GM19238 (cell line): ENCODE data around the gene SGMS2.
"Not testable (repeated sequence)": the region's sequence is repeated elsewhere in the genome, so short reads cannot be mapped to it uniquely, and the experiment has no call there.

Experiments used
- DNase-seq: peaks from one replicate; pipeline ENCODE4 v3.0.0; 2011; ENCODE audit warnings: low spot score; ENCODE audit not compliant: insufficient read length

The SGMS2 gene

DNA sequence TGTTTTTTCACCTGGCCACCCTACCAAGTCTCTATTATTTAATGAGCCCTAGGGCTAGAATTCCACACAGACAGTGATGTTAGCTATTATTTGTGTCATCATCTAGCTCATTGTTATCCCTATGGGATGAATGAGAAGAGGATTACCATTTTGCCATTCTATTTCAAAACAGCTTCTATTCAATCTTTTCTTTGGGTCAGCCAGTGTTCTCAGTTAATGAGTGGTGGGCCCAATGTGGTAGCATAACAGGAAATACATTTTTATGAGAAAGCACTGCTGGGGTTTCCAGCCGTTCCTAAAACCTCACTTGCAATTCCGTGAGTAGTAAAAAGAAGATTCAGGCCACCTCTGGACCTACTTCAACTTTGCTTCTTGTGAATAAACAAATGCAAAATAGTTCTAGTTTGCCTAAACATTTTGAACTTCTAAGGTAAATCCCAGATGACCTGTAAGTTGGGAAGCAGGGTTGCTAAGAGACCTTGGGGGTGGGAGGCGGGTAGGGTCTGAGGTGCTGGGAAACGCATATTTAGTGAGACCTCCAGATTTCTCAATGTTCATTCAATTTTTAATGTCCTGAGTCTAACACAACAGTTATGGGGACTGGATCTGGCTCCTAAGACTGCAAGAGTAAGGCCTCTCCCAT lies 81.8 kb downstream of the SGMS2 start:
- DNase-seq: no peak

DNA sequence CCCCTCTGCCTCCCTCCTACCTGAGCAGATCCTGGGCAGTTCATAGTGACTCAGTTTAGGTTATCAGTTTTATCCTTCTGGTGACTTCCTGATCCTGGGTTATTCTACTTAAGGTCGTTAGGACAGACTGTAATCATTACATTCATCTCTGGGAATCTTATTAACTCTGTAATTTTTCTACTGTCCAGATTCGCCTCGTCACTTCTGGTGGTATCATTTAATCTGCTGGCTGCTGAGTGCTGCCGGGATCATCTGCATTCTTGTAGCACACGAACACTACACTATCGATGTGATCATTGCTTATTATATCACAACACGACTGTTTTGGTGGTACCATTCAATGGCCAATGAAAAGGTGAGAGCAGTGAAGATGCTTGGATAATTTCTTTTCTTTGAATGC lies 83.6 kb downstream of the SGMS2 start:
- no peak for DNase-seq

DNA sequence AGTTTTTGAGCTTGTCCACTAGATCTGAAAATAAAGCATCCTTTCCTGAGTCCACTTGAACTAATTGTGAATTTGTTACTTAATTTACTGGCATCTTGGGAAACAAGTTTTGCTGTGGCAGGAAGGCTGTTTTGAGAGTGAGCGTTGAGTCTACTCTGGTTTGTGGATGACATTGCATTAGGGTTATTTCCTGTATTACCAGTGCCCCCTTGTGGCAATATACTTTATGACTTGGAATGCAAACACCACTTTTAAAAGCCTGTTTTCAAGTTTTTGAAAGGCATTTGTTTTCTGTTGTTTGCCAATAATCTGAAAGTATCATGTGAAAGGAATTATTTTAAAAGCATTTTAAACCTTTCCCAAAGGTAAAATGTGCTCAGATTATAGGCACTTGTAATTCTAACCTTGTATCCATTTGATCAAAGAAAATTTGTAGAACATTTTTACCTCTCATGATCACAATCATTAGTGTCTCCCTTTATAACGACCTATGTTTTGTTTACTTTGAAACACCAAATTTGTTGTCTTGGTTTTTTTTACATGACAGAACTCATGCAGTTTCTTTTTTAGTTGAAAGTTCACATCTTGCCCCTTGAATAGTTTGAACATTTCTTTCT lies 88.7 kb downstream of the SGMS2 start:
- no peak for DNase-seq

DNA sequence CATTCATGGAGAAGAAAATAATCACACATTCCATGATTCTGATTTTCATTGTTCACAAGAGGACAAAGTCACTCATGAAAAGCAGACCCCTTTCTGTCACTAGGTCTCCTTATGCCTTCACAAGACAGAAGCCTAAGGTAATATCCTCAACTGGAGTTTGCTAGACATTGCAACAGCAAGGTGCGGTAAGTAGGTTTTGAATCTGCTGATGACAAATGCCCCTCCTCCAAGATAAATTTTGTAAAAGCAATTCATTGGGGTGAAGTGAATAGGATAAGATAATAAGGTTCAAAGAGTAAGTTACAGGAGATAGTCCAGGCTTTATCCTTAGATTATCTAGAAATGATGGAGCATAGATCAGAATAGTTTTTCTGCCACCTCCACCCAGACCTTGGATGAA lies 90.5 kb downstream of the SGMS2 start:
- no peak for DNase-seq

DNA sequence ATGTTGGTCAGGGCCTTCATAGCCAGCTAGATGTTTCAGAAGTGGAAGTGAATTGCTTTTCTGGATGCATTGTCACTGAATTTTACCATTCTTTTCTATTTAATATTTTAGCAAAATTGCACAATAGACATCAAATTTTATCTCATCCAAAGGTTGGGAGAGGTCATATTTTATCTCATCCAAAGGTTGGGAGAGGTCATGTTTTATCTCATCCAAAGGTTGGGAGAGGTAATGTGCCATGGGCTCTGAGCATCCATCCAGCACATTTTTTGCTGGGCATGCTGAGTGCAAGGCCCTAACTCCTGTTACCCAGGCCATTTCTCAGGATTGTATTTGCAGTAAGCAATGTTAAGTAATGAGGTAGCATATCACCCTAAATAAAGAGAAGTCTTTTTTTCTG lies 91.9 kb downstream of the SGMS2 start:
- no peak for DNase-seq

DNA sequence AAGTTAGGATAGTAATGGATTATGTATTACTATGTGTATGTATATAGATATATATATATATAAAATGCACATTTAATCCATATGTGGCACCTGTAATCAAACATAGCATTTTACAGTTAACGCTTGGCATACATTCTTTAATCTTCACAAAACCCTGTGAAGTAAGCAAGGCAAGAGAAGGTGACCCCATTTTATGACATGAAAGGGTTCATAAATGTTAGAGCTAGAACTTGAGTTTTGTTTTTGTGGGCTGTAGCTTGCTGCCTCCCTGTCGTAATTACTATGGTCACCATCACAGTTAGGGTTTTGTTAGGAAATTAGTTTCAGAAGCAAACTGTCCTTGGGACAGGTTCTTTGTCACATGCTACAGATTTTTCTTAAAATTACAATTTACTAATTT lies 92.8 kb downstream of the SGMS2 start:
- no peak for DNase-seq

DNA sequence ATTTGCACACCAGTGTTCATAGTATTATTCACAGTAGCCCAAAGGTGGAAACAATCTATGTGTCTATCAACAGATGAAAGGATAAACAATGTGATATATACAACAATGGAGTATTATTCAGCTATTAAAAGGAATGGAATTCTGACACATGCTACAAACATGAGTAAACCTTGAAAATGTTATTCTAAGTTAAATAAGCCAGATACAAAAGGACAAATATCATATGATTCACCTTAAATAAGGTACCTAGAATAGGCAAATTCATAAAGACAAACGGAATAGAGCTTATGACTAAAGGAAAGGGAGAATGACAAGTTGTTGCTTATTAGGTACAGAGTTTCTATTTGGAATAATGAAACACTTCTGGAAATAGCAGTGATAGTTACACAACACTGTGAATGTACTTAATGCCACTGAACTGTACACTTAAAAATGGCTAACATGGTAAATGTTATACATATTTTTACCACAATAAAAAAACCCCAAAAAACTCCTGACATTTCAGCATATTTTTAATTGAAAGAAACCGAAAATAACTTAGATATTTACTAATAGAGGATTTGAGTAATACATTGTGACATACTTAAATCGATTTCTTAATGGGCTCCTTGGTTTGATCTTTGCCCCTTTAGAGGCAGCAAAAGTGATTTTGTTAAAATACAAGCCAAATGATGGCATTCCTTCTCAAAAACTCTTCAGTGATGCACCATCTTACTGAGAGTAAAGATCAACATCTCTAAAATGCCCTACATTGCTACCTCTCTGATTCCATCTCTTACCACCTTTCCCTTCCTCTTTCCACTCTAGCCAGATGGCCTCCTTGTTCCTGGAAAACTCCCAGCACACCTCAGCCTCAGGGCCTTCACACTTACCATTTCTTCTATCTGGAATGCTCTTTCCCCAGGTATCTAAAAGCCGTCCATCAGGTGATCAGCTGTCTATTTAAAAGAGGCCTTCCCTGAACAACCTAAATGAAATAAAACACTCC lies 98.0 kb downstream of the SGMS2 start:
- DNase-seq: no peak

DNA sequence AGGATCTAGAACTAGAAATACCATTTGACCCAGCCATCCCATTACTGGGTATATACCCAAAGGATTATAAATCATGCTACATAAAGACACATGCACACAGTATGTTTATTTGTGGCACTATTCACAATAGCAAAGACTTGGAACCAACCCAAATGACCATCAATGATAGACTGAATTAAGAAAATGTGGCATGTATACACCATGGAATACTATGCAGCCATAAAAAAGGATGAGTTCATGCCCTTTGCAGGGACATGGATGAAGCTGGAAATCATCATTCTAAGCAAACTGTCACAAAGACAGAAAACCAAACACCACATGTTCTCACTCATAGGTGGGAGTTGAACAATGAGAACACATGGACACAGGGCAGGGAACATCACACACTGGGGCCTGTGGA lies 101.0 kb downstream of the SGMS2 start:
- DNase-seq: not testable (repeated sequence)

DNA sequence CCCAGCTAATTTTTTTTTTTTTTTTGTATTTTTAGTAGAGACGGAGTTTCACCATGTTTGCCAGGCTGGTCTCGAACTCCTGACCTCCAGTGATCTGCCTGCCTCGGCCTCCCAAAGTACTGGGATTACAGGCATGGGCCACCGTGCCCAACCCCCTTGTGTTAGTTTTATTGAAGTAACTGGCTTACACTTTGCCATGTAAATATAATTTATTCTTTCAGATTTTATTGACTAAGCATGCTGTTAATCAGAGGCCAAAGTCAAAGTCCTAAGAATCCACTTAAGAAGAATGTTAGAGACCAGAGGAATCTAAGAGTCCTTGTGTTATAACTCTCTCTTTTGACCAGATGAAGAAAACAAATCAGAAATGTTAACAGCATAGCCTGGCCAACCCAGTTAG lies 102.1 kb downstream of the SGMS2 start:
- DNase-seq: not testable (repeated sequence)

DNA sequence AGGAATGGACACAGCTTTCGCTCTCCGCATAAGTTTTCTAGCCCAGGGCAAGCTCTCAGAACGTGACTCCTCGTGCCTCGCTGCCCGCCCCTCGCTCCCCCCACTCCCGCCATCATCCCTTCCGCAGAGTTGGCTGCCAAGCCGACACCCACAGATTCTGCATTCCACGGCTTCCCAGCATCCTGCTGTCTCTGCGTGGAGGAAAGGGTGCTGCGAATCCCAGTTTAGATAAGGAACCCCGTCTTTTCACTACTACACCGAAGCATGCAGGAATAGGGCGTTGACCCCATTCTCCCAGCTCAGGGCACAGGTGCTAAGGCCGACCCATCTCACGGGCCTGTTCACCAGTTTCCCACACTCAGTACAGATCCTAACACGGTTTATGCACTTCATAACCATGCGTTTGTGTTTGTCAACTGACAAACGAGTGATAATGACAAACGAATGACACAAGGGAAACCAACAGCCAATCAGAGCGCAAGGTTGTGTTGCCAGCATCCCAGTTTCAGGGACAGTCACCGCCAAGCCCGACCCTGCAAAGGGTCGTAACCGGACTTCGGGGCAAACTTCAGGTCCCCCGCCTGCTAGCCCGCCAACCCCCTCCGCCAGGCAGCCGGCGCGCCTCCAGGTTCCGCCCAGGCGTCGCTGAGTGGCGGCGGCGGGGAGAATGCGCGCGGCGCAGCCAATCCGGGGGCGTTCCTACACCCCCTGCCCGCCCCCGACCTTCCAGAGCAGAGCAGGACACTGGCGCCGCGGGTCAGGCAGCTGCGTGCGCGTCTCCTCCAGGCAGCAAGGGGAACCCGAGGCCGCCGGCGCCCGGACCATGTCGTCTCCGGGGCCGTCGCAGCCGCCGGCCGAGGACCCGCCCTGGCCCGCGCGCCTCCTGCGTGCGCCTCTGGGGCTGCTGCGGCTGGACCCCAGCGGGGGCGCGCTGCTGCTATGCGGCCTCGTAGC lies 106.4 kb downstream of the SGMS2 start, which contains the start of gene CYP2U1:
Gene CYP2U1, plus strand, starts transcription at position 729 of the 954 bp plus-strand sequence. Its CDS starts 95 bp downstream, at position 824.
- peak; percentile 77 for DNase-seq

DNA sequence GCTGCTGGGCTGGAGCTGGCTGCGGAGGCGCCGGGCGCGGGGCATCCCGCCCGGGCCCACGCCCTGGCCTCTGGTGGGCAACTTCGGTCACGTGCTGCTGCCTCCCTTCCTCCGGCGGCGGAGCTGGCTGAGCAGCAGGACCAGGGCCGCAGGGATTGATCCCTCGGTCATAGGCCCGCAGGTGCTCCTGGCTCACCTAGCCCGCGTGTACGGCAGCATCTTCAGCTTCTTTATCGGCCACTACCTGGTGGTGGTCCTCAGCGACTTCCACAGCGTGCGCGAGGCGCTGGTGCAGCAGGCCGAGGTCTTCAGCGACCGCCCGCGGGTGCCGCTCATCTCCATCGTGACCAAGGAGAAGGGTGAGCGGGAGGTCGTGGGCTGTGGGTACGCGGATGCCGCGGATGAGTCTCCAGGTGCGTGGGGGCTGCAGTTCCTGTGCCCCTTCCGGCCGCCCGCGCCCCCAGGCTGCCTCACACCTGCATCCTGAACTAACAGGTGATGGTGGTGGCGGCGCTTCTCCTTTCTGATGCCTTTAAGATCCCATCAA lies 107.1 kb downstream of the SGMS2 start:
- no peak for DNase-seq

DNA sequence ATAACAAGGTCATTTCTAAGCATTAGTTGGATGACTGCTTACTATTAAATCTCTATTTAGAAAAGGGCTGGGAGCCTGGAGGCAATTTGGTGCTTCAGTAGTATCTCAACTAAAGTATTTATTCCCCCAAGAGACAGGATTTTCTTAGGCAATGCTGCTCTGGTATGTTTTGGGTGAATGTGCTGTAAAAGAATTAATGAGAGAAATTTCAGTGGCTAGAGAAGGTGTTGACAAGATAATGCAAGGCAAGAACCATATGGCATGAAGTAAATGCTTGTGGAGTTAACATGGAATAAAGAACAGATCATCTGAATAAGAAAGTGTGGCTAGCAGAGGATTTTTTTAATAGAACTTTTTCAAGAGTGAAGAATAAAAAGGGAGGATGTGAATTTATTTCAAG lies 110.5 kb downstream of the SGMS2 start:
- no peak for DNase-seq

DNA sequence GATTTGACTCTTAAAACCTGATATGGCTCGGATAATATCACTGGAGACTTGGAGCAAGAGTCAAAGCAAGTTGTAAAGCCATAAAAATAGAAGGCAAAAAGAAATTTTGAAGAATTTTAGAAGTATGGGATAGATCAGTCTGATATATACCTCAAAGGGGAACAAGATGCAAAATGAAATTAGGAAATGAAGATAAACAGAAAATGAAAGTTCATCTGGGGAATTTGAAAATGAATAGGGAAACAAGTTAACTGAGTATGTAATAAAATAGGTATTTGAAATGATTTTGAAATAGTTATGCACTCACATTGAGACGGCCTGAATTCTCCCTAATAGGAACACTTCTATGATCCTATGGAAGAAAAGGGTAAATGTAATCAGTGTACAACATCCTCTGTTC lies 112.3 kb downstream of the SGMS2 start:
- no peak for DNase-seq

DNA sequence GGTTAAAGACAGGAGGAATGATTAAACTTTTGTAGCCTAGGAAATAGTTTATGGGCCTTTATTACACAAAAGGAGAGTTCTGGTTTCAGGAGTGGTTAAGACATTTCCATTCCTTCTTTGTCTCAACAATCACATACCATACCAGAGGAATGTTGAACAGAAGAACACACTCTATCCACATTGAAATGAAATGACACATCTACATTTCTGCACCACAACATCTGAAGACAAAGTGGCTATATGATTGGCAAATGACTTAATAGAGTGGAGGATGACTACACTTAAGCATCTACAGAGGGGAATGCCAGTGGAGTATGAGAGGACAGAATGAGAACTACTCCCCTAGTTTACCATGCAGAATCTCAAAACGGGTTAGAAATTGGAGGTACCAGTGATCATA lies 114.6 kb downstream of the SGMS2 start:
- DNase-seq: no peak

DNA sequence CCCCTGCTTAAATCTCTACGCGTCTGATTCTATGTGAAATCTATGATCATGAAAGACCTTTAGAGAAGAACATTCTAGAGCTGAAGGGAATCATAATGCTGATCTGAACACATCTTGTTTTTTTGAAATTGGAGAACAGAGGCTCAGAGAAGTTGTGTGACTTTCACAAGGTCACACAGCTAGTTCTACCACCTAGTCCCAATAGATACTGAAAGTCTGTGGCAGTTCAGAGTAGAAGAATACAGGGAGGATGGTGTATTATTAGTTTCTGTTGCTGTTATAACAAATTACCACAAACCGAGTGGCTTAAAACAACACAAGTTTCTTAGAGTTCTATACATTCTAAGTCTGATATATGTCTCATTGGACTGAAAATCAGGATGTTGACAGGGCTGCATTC lies 121.1 kb downstream of the SGMS2 start:
- no peak for DNase-seq

DNA sequence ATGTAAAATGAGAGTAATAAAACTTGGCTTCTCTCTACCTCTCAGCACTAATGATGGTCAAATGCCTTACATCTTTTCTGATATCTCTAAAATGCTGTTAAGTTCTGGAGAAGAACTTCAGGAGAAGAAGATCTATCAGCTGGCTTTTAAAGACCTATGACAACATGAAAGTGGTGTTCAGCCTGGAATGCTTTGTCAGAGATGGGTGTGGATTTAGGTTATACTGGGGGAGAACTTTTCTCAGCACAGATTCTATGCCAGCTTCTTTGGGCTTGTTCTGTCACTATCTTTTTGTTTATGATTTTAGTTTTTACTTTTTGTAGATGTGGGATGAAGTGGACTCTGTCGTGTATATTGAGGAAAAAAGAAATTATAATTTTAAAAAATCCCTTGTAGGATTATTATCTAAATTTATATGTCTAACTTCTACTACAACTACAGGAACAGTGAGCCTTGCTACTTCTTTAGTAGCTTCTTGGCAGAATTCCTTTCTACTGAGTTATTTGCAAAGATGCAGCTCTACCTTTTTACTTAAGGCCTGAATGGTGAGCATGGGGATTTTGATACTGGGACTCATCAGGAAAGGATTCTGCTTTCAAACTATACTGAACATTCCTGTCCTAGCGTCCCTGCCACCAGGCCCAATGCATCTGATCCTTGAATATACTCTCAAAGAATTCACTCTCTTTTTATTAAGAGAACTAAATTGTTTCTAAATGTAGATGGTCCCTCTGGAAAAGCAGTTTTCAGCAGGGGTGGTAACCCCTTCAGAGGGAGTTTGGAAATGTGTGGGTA lies 126.2 kb downstream of the SGMS2 start:
- DNase-seq: no peak

DNA sequence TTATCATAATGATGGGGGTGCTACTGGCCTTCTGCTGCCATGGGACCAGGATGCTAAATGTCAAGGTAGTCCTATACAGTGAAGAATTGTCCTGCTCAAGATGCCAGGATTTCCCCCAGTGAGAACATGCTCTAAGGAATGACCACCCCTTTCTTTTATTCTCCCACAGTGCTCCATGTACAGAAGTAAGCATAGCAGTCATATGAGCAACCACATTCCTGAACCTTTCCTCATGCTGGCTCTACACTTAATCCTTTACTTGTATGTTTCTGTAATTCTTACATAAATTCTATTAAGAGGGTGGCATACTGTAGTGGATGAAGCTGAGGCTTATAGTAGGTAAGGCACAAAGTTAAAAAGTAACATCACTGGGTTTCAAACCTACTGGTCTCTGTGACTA lies 126.8 kb downstream of the SGMS2 start:
- no peak for DNase-seq

DNA sequence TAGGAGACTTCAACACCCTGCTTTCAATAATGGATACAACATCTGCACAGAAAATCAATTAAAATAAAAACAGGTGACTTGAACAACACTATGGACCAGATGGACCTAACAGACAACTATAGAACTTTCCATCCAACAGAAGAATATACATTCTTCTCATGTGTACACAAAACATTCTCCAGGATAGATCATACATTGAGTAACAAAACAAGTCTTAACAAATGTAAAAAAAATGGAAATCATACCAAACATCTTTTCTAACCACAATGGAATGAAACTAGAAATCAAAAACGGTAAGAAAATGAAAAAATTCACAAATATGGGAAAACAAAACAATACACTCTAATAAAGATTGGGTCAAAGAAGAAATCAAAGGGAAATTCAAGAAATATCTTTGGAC lies 131.3 kb downstream of the SGMS2 start:
- no peak for DNase-seq
